Daoy (cell line): ENCODE measurements around the gene MLLT1. TPM values are rescaled to one million over a fixed set of nuclear protein-coding genes. Genes with fewer than 3 reads are reported as not detected.
A peak's percentile ranks its signal among the peaks of the same experiment; 100 is the strongest.

Experiments used
- DNase-seq: peaks from one replicate; pipeline ENCODE4 v3.0.0-alpha.2; 2015; ENCODE audit warnings: low read depth
- total RNA-seq: library from RNA; depleted of rRNA; stranded (reverse); fragments of >200 nt; shearing (Covaris generic); gene quantifications from 2 replicates; pipeline ENCODE4 v1.2.3, GENCODE V29; 2014; rRNA removed

Gene MLLT1
- total RNA-seq, 1 experiment from 2014 or later = 15.4 TPM

- DNase-seq = peak; percentile 56
These were observed 118.4 kb downstream of the MLLT1 start for GRCh38 chr19:6161271-6161850.

Other genes with a start within 250 kb of the MLLT1 start
- gene RFX2, start 169.5 kb downstream of the MLLT1 start, total RNA-seq = 3.6 and 11.1 TPM in 2 replicates
- gene ACSBG2, start 144.3 kb downstream of the MLLT1 start, total RNA-seq = not detected in 2 replicates
- not detected in 2 replicates for gene ACER1, start 53.6 kb upstream of the MLLT1 start, total RNA-seq
- gene CLPP, start 81.6 kb upstream of the MLLT1 start, total RNA-seq = 108 and 135 TPM in 2 replicates
- gene ALKBH7, start 92.8 kb upstream of the MLLT1 start, total RNA-seq = 35.7 and 36.1 TPM in 2 replicates
- gene PSPN, start 96.0 kb upstream of the MLLT1 start, total RNA-seq = 1.1 and 1.6 TPM in 2 replicates
- 57.5 and 82.3 TPM in 2 replicates for gene GTF2F1, start 113.2 kb upstream of the MLLT1 start, total RNA-seq
- gene KHSRP, start 144.8 kb upstream of the MLLT1 start, total RNA-seq = 76.0 and 84.9 TPM in 2 replicates
- not detected in 2 replicates for gene SLC25A41, start 153.8 kb upstream of the MLLT1 start, total RNA-seq
- gene SLC25A23, start 179.8 kb upstream of the MLLT1 start, total RNA-seq = 18.1 and 23.1 TPM in 2 replicates
- gene CRB3, start 184.3 kb upstream of the MLLT1 start, total RNA-seq = not detected in 2 replicates
- gene DENND1C, start 201.8 kb upstream of the MLLT1 start, total RNA-seq = not detected in 2 replicates
- gene TUBB4A, start 222.3 kb upstream of the MLLT1 start, total RNA-seq = 0.17 and 0.65 TPM in 2 replicates